Measurements from ENCODE around the gene PSMB7.

The PSMB7 gene

DNA sequence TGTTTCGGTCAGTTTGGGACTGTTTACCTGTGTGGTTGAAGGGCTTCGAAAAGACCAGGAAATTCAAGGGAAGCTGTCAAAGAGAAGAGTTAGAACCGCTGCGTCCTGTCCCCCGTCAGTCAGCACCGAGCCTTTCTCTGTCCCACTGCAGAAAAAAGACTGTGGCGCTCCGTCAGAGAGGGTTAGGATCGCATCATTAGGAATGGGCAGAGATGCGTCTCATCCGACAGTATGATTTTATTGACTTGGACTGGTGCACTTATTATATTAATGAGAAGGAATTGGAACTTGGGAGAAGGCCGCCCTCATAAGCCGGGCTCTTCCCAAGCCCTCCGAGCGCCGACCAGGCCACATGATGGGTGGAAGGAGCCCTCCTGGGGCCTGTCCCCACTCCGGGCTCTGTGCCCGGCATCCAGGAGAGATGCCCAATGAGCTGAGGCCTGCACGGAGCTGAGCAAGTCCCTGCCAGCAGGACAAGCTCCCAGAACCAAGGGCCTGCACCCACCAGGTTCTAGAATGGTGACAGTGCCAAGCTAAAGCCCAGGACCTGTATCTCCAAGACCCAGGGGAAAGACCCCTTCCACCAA, 85.9 kb downstream of the PSMB7 start:
- DNase-seq (ENCODE audit: low read depth in 2 of 2, low spot score in 1 of 2) = no peak

DNA sequence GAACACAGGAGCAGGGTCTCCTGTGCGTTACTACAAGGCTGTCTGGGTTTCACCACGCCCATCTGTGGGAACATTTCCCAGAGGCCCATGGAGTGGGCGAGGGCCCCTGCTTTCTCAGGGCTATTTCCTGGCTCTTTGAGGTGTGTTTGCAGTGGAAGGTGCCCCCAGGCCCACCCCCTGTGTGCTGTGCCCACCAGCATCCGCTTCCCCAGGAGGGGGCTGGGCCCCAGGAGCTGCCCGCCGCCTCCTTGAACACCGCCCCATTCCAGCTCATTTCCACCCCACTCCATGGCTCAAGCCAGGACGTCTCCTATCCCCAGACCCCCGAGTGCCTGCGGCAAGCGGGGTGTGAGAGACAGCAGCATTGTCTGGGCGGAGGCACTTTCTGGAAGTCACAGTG, 87.0 kb downstream of the PSMB7 start:
- no peak for DNase-seq (ENCODE audit: low read depth in 2 of 2, low spot score in 1 of 2)

DNA sequence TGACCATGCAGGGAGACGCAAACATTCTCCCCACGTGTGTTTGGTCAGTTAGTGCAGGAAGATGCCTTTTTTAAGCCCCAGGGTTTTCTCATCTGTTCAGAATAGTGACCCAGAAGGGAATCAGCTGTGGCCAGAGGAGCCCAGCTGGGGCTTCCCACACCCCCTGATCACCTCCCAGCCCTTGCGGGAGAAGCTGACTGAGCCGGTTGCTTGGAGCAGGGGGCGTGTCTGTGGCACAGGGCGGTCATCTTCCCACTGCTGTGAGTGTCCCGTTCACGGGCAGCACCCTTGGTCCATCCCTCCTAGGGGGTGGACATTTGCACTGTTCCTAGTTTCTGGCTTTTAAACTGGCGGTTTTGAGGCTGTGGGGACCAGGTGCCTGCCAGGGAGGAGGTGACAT, 87.8 kb downstream of the PSMB7 start:
- DNase-seq (ENCODE audit: low read depth in 2 of 2, low spot score in 1 of 2) = no peak

DNA sequence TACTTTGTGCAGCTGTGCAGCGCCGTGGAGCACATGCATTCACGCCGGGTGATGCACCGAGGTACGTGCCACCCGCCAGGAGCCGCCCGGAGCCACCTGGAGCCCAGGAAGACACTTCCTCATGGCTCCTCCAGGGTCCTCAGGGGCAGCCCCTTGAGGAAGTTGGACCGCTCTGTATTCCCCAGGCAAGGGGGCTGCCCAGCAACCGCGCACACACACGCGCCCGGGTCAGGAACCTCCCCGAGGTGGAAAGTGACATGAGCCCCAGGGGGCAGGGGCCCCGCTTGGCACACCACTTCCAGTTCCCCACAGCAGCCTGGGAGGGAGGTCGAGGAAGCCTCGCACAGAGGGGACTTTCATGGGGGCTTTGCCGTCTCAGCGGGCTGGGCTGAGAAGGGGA, 88.9 kb downstream of the PSMB7 start:
- DNase-seq (ENCODE audit: low read depth in 2 of 2, low spot score in 1 of 2) = no peak

DNA sequence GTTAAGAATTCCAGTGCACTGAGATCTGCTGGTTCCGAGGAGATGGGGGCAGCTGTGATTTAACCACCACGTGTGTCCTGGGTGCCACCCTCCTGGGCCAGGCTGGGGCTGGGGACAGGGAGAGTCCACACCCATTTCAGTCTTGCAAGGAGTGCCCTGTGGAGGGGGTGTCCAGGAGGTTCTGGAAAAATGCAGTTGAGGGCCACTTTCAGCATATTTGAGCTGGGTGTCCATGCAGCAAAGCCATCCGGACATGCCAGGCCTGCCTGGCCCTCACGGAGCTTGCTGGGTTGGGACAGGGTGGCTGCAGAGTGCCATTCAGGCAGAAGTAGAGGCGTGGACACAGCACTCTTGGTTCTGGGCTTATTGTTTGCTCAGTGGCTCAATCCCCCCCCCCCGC, 89.4 kb downstream of the PSMB7 start:
- DNase-seq (ENCODE audit: low read depth in 2 of 2, low spot score in 1 of 2) = no peak

DNA sequence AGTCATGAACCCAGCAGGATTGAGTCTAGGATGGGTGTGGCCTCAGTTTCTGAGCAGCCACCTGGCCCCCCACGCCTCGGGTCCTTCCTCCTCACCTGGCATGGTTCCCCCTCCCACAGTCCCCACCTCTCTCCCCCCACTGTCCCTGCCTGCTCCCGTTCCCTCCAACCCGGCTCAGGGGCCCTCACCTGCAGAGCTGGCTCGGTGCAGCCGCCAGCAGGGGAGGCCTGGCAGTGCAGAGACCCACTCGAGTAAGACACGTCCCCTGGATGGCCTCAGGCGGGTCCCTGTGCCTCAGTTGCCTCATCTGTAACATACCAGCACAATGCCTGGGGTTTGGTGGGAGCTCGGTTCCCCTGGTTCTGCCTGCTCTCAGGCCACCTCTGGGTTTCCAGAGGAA, 91.3 kb downstream of the PSMB7 start:
- DNase-seq (ENCODE audit: low read depth in 2 of 2, low spot score in 1 of 2) = no peak

DNA sequence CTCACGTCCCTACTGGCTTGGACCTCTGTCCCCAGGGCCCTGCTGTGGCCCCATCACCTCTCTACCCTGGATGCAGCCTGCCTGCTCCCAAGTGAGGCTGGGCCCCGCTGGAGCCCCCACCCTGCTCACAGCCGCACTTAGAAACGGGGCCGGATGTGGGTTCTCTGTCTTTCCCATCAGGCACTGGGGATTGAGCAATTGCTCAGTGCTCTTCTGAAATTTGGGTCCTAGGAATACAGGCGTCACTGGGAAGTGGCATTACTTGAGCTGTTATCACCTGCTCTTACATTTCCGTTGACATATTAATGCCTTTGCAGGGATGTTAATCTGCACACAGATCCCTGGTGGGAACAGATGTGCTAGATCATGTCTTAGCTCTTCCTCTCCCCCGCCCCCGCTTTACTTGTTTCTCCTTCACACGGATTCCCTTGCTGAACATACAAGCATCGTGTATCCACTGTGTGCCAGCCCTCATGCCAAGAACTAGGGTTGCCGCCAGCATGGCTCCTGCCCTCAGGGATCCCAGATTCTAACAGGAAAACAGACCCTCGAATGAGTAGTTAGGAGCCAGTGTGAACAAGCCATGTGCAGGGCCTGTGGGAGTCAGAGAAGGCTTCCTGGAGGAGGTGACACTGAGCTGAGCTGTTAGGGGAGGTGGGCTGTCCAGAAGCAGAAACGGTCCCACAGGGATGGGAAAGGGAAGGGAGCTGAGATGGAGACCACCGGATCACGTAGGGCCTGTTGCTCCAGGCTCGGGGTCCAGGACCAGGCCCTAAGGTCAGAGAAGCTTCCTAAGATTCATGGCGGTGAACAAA, 92.4 kb downstream of the PSMB7 start:
- DNase-seq (ENCODE audit: low read depth in 2 of 2, low spot score in 1 of 2) = no peak

DNA sequence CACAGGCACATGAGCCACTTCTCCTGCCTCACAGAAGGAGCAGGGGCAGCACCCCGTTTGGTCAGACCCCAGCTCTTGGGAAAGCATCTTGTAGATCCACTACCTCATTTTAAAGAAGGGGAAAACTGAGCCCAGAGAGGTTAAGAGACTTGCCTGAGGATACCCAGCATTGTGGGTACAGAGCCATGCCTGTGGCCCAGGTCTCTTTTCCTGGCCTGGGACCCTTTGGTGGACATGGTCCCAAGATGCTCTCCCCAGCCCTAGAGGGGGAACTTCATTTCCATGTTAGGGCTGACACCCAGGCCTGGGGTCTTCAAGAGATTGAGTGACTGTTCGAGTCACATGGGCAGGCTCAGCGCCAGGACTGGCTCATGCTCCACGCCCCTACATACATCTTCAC, 93.3 kb downstream of the PSMB7 start:
- no peak for DNase-seq (ENCODE audit: low read depth in 2 of 2, low spot score in 1 of 2)

DNA sequence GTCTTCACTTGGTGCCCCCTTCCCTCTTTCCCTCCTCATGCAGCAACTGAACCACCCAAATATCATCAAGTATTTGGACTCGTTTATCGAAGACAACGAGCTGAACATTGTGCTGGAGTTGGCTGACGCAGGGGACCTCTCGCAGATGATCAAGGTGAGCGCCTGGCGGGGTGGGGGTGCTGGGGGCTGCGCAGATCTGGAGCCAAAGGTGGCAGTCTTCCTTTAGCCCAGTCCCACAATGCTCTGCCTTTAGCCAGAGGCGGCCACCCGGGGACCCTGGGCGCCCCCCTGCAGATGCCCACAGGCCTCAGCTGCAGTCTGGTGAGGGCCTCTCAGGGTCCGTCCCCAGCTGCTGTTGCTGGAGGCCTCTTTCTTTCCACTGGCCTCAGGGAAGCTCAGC, 93.8 kb downstream of the PSMB7 start:
- DNase-seq (ENCODE audit: low read depth in 2 of 2, low spot score in 1 of 2) = no peak

DNA sequence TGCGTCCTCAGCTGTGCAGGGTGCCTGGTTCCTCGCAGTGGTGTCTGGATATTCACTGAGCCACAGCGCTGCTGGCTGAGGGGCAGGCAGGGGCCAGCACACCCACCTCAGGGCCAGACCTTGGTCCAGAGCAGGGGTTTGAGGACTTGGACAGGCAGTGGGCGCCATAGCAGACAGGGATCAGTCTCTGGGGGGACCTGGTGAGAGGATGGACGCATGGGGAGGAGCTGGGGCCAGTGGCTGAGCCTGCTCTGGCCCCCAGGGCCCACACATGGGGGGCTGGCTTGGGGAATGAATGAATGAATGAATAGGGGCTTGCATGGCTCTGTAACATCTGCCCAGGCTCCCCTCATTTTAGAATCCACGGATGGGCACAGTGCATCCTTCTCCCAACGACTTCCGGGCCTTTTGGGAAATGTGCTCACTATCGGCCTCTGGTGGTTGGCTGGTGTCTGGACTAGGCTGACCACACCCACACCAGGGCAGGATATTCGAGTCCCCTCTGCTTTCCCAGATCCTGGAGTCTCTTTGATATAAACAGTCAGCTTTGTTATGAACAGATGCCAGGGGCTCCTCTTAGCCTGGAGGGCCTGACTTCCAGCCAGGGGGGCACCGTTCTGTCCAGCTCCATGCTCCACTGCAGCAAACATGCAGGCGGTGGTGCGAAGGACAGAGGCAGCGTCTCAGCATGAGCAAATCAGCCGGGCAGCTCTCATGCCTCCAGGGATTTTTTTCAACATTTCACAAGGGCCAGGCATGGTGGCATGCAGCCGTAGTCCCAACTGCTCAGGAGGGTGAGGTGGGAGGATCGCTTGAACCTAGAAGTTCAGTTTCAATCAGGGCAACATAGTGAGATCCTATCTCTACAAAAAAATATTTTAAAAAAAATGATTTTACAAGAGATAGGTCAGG, 94.9 kb downstream of the PSMB7 start:
- no peak for DNase-seq (ENCODE audit: low read depth in 2 of 2, low spot score in 1 of 2)

DNA sequence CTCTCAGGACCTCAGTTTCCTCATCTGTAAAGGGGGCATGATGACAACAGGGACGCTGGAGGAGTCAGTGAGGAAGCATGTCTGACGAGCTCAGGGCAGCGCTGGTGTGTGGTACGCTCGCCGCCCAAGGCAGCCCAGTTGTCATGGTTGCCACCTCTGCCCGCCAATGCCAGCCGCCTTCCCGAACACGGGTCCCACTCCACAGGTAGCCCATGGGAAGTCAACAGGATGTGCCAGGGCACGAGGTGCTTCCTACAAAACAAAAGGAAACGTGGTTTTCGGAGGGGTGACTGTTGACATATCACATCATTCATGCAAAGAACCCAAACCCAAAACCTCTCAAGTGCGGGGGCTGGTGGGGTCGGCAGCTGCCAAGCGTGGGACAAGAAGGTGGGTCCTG, 99.4 kb downstream of the PSMB7 start:
- DNase-seq (ENCODE audit: low read depth in 2 of 2, low spot score in 1 of 2) = no peak

DNA sequence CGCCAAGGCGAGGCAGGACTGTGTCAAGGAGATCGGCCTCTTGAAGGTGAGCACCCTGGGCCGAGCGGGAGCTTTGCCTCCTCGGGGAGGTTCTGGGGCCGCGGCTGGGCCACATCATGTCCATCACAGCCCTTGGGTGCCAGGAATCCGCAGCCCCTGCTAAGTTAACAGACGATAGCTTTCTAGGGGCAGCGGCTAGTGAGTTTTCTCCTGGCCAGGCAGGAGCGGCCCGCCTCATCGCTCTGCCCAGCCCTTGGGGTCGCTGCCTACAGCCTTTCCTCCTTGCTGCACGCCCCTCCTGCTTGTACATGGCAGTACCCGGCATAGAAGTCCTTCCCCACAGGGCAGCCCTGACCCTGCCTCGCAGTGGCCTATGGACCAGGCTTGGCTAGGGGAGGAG, 101.3 kb downstream of the PSMB7 start:
- DNase-seq (ENCODE audit: low read depth in 2 of 2, low spot score in 1 of 2) = no peak

DNA sequence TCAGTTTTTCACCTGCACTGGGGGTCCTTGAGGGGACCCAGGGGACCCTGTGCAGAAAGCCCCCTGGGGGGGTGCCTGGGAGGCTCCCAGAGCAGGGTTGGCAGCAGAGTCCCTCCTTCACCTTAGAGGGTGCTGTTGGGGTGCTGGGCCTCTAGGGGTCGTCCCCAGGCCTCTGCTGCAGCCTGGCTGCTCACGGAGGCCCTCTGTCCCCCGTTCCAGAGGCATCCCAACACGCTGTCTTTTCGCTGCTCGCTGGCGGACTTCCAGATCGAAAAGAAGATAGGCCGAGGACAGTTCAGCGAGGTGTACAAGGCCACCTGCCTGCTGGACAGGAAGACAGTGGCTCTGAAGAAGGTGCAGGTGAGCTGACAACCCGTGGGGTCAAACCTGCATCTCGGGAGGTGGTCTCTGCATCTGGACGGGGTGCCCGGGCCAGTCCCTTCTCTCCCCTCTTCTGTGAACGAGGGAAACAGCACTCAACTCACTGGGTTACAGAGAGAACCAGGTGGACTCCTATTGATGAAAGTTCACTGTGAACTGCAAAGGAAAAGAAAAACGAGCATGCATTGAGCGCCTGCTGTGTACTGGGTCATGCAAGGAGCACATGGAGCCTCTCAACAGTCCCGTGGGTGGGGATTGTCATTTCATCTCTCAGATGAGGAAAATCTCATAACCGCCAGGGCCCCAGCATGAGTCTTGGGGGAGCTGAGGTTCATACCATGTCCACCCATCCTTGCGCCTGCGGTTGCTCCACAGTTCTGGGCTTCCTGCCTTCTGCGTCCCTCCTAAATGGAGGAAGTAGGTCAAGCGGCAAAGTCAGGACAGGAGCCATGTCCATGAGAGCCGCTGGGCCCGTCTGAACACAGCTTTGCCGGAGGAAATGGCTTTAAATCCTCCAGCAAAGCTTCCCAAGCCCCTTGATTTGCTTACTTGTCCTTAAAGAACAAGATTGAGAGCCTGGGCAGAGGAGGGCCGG, 102.7 kb downstream of the PSMB7 start:
- no peak for DNase-seq (ENCODE audit: low read depth in 2 of 2, low spot score in 1 of 2)

DNA sequence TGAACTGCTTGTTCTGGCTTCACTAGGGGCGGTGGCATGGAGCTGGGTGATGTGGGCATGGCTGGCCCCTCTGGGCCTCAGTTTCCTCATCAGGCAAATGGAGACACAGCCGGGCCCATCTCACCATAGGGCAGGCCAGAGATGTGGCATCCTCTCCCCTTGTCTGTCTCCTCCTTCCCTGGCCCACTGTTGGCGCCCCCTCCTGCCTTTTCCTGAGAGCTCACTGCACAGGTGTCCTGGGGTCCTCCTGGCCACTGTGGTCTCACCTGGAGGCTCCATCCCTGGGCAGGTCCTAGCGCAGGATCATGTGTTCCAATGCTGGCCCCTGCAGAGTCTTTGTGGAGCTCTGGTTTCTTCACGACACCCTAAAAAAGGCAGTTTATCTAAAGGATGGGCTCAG, 104.0 kb downstream of the PSMB7 start:
- no peak for DNase-seq (ENCODE audit: low read depth in 2 of 2, low spot score in 1 of 2)

DNA sequence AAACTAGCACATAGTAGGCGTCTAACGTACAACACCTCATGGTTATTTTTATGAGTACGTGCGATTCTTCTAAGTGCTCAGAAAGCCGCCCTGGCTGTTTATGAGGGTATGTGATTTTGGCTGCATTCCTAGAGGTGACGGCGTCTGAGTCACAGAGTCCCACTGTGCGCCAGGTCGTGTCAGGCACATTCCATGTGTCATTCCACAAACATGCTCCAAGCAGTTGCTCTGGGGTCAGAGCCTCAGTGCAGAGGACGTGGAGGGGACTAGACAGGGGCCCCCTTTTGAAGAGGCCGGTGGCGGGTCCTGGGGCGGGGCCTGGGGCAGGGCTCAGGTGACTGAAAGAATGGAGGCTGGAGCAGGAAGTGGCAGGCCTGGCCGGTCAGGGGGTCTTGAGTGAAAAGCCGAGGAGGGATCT, 105.6 kb downstream of the PSMB7 start:
- no peak for DNase-seq (ENCODE audit: low read depth in 2 of 2, low spot score in 1 of 2)

DNA sequence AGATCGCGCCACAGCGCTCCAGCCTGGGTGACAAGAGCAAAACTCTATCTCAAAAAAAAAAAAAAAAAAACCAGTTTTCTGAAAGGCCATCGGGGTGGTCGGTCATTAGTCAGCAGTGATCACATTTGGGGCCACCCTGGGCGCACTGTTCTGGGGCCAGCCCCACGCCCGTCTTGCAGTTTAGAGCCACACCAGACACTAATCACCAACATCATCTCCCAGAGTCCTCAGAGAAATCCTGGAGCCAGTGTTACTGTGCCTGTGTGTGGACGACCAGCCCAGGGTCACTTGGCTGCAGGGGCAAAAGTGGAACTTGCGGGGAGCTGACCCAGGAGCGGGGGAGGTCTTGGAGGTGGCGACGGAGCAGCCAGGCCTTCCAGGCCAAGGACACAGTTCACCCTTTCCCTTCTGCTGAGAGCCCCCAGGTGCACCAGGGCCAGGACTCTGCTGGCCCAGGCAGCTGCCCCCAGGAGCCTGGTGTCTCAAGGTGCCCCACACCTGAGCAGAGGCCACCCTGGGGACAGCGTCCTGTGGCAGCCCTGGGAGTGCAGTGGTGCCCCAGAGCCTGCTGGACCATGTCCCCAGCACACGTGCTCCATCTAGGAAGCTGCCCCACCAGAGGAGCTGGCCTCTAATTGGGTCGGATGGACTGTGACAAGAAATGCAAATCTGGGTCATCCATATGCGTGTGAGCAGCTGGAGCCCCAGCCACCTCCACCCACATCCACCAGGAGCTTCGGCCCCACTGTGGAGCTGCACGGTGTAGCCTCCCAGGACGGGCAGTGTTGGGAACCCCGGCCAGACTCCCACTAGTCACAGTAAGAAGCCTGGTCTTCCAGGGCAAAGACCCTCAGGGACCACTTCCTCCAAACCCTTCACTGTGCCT, 106.4 kb downstream of the PSMB7 start:
- no peak for DNase-seq (ENCODE audit: low read depth in 2 of 2, low spot score in 1 of 2)

DNA sequence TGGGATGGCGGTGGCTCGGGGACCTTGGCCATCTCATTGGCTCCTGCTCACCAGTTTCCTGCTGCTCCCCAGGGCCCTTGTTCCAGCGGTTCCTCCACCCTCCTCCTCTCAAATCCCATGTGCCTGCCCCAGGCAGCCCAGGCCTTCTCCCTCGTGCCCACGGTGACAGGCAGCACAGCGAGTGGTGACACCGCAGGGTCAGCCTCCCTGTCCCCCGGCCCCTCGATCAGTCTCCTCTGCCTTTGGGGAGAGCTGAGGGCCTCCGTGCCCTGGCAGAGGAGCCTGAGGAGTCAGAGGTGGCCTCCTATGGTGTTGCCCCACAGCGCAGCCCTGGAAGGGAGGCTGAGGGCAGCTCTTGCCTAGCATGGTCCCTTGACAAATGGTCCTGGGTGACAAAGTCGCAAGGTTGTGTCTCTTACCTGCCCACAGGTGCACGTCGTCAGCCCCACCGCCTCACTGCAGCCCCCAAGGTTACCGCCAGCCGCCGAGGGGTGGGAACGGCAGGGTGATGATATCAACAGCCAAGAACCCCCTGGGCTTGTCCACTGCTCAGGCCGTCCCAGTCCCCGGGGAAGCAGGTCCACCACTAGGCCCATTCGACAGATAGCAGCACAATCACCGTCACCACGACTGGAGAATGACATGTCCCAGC, 107.7 kb downstream of the PSMB7 start:
- no peak for DNase-seq (ENCODE audit: low read depth in 2 of 2, low spot score in 1 of 2)

DNA sequence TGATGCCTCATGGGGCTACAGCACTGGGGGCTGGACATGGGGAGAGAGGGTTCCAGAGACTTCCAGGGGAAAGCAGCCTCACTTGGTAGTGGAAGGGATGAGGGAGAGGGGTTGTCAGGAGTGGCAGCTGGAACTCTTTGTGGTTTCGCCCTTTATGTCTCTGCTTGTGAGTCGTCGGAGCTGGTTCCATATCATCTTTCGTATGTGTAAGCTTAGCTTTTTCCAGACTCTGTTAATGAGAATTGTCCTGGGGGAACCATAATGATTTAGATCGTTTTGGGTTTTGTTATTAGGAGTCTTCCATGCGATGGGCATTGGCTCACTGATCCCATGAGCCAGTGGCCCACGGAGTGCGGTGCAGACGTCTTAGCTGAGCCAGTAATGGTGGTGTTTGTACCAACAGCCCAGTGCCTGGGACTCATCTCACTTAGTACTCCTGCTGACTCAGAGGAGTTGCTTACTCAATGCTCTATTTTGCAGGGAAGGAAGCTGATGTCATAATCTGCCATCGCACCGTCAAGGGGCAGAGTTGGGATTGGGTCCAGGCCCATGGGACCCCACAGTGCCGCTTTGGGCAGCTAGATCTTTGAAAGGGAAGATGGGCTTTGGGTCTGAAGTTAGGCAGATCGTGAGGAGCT, 109.0 kb downstream of the PSMB7 start:
- no peak for DNase-seq (ENCODE audit: low read depth in 2 of 2, low spot score in 1 of 2)

DNA sequence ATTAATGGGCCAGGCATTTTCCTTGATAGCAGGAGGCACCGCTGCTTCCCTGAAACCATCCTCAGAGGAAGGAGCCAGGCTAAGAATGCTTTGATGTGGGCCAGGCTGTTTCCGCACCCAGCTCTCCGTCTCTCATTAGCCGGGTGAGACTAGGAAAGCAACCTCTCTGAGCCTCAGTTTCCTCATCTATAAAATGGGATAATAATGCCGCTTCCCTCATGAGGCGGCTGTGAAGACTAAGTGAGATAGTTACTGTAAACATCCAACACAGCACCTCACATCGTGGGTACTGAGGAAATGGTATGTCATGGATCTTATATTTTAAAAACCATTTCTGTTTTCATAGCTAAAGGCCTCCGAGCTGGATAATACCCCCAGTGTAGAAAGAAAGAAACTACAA, 111.0 kb downstream of the PSMB7 start:
- DNase-seq (ENCODE audit: low read depth in 2 of 2, low spot score in 1 of 2) = no peak

Measured in stimulated activated CD8-positive, alpha-beta memory T cell treated with anti-CD3 and anti-CD28 coated beads, Interleukin-4, amount 100 ng/mL, for 4 hours (primary cell).